GM21737 (cell line): ENCODE results near the gene ADGRG6.
"Not testable (repeated sequence)": the region's sequence is repeated elsewhere in the genome, so short reads cannot be mapped to it uniquely, and the experiment has no call there.

Source experiments
- ATAC-seq: cut with Tn5 transposase; IDR thresholded peaks from one replicate; pipeline ENCODE4 v1.9.1; 2021; ENCODE audit warnings: mild to moderate bottlenecking, moderate library complexity; ENCODE audit not compliant: unreplicated experiment

The ADGRG6 gene

GRCh38 chr6:142404751-142405150 lies 102.9 kb downstream of the ADGRG6 start:
- no peak for ATAC-seq

GRCh38 chr6:142406131-142406530 lies 104.3 kb downstream of the ADGRG6 start:
- no peak for ATAC-seq

GRCh38 chr6:142407685-142408273 lies 106.0 kb downstream of the ADGRG6 start:
- ATAC-seq: no peak

GRCh38 chr6:142408409-142408808 lies 106.6 kb downstream of the ADGRG6 start:
- ATAC-seq: no peak

GRCh38 chr6:142409794-142410193 lies 108.0 kb downstream of the ADGRG6 start:
- ATAC-seq: no peak

- no peak for ATAC-seq
Measured at GRCh38 chr6:142411145-142411544, 109.3 kb downstream of the ADGRG6 start.

GRCh38 chr6:142412241-142412640 lies 110.4 kb downstream of the ADGRG6 start:
- no peak for ATAC-seq

- ATAC-seq: no peak
Measured at GRCh38 chr6:142412658-142413057, 110.9 kb downstream of the ADGRG6 start.

GRCh38 chr6:142413111-142413510 lies 111.3 kb downstream of the ADGRG6 start:
- no peak for ATAC-seq

- no peak for ATAC-seq
Measured at GRCh38 chr6:142414462-142415250, 112.8 kb downstream of the ADGRG6 start.

- ATAC-seq: no peak
Measured at GRCh38 chr6:142416179-142416578, 114.4 kb downstream of the ADGRG6 start.

- no peak for ATAC-seq
Measured at GRCh38 chr6:142416686-142417085, 114.9 kb downstream of the ADGRG6 start.

- no peak for ATAC-seq
Measured at GRCh38 chr6:142417331-142417750, 115.5 kb downstream of the ADGRG6 start.

- no peak for ATAC-seq
Measured at GRCh38 chr6:142419071-142419470, 117.3 kb downstream of the ADGRG6 start.

GRCh38 chr6:142420802-142421201 lies 119.0 kb downstream of the ADGRG6 start:
- ATAC-seq: no peak

GRCh38 chr6:142421285-142422117 lies 119.7 kb downstream of the ADGRG6 start:
- ATAC-seq: no peak

- not testable (repeated sequence) for ATAC-seq
Measured at GRCh38 chr6:142426444-142427132, 124.8 kb downstream of the ADGRG6 start.

GRCh38 chr6:142428468-142428867 lies 126.7 kb downstream of the ADGRG6 start:
- not testable (repeated sequence) for ATAC-seq

- ATAC-seq: no peak
Measured at GRCh38 chr6:142429195-142429594, 127.4 kb downstream of the ADGRG6 start.

GRCh38 chr6:142433419-142433818 lies 131.6 kb downstream of the ADGRG6 start:
- no peak for ATAC-seq

- ATAC-seq: no peak
Measured at GRCh38 chr6:142438898-142439297, 137.1 kb downstream of the ADGRG6 start.
